Left lung (tissue), 10 donors: ENCODE measurements around the gene SLC14A1. TPM values are rescaled to one million over a fixed set of nuclear protein-coding genes. Genes with fewer than 3 reads are reported as not detected.

Source experiments
- ATAC-seq: fragments of 200-7000 bp; cut with Tn5 transposase; one replicate; pipeline ENCODE4 v1.9.1; 2020; ENCODE audit warnings: moderate library complexity
- DNase-seq, 4 donors: peaks; one replicate each; pipeline ENCODE4 v3.0.0-alpha.2; 2013 to 2020
- H3K27ac ChIP-seq, 2 donors: fragments of 200-600 bp; sonication (generic) in 1 of 2; one replicate each; pipeline versions ENCODE4 v1.5.0 to v1.8.0; 2020 to 2021
- H3K27me3 ChIP-seq, 2 donors: fragments of 200-600 bp; sonication (generic) in 1 of 2; one replicate each; pipeline versions ENCODE4 v1.5.0 to v1.8.0; 2020 to 2021
- H3K36me3 ChIP-seq, 2 donors: fragments of 200-600 bp; sonication (generic) in 1 of 2; one replicate each; pipeline versions ENCODE4 v1.5.0 to v1.8.0; 2020 to 2021
- H3K4me1 ChIP-seq, 2 donors: fragments of 200-600 bp; one replicate each; pipeline ENCODE4 v1.8.0; 2021
- H3K4me3 ChIP-seq, 2 donors: fragments of 200-600 bp; sonication (generic) in 1 of 2; one replicate each; pipeline versions ENCODE4 v1.5.0 to v1.8.0; 2020 to 2021; ENCODE audit warnings: mild to moderate bottlenecking in 1 of 2
- H3K9me3 ChIP-seq, 2 donors: fragments of 200-600 bp; sonication (generic) in 1 of 2; one replicate each; pipeline versions ENCODE4 v1.5.0 to v1.8.0; 2020 to 2021
- CTCF ChIP-seq, 2 donors: fragments of 200-600 bp; sonication (generic) in 1 of 2; IDR thresholded peaks; one replicate each; pipeline versions ENCODE4 v1.5.0 to v1.8.0; 2021; ENCODE audit warnings: antibody characterized with exemption in 2 of 2
- intact Hi-C, 2 donors: fragments of 100-400 bp; cut with DNase I; formaldehyde crosslinking; loops; one replicate each; pipeline versions ENCODE4 v1.11.2 to v1.14.2; 2022
- polyA plus RNA-seq, 6 donors: library from polyadenylated mRNA; unstranded; fragments of 120-200 nt; gene quantifications; one replicate each; pipeline ENCODE4 v1.2.1, GENCODE V29; 2013; ENCODE audit not compliant: insufficient read length in 6 of 6
- total RNA-seq, 2 donors: library from RNA; stranded (reverse); fragmentation: NEBNext Ultra II Directional; extraction: Animal tissue kit (Norgen Biotek cat#: 25700); gene quantifications; one replicate each; pipeline ENCODE4 v1.2.1, GENCODE V29; 2021
- donor health status: DM: no; HTN: yes; CAD: no.
- donor health status: DM: no; HTN: no; CAD: no.

The SLC14A1 gene
- total and polyA plus RNA-seq, 8 donors, result 0.86 to 3.1 (median 1.6) TPM

DNA sequence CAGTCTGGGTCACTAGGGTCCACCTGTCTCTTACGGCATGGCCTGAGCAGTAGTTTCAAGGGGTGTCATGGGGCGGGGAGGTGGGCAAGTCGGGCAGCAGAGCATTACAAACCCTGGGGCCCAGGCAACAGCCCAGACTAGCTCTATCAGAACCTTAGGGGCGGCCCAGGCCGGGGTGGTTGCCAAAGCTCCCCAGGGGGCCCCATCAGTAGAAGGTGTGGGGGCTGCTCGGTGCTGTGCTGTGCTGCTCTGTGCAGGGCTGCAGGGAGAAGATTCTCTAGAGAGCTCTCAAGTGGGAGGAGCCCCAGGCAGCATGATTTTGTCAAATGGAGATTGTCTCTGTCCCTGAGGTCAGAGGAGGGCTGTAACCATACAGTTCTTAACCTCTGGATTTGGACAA, 36.4 kb upstream of the SLC14A1 start:
- no peak for DNase-seq
- TF ChIP-seq CTCF (IDR thresholded peaks at IDR 0.05), result no peak
- intact Hi-C loops, result loop anchor here in 1 of 2 donors (10.0 kb wide), 1 partner anchor 197 kb away; no protein-coding TSS in a partner anchor

DNA sequence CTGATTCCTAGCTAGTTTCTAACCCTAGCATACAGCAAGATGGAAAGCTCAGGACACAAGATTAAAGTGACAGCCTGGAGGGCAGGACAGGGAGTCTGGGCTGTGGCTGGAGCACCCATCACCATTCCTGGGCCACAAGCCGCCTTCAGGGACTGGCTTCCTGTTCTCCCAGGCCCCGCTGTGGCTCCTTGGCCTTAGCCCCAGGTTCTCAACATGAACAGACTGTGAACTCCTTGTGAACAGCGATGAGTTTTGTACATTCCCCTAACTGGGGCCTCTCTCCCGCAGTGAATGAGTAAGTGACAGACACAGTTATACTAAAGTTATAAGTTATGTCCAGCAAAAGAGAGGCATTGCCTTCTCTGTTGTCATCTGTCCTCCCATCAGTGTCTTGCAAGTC, 35.9 kb upstream of the SLC14A1 start:
- intact Hi-C loops, result loop anchor here in 1 of 2 donors (10.0 kb wide), 1 partner anchor 197 kb away; no protein-coding TSS in a partner anchor
- Histone ChIP-seq H3K9me3 (no peaks in the 10 kb centered on the region), H3K36me3 (no peaks in the 10 kb centered on the region), H3K4me3 (no peak overlapping the region), H3K27ac (peak overlapping the region in 1 of 2 donors; percentile 70), H3K4me1 (peaks cover 0 to 26% of the 10 kb centered on the region in 2 donors), H3K27me3 (no peaks in the 10 kb centered on the region)
- no peak for TF ChIP-seq CTCF (IDR thresholded peaks at IDR 0.05)
- ATAC-seq (no peak), DNase-seq (no peak)

More for the DNA sequence above, 36.4 kb upstream of the SLC14A1 start:
- no peaks in the 10 kb centered on the region for H3K36me3 ChIP-seq
- peak overlapping the region in 1 of 2 donors; percentile 70 for H3K27ac ChIP-seq
- no peak overlapping the region for H3K4me3 ChIP-seq
- no peaks in the 10 kb centered on the region for H3K27me3 ChIP-seq
- H3K4me1 ChIP-seq, result peaks cover 0 to 28% of the 10 kb centered on the region in 2 donors
- H3K9me3 ChIP-seq, result no peaks in the 10 kb centered on the region
- peak; percentile 11 for ATAC-seq

GRCh38 chr18:45688833-45689232, 35.1 kb upstream of the SLC14A1 start:
- intact Hi-C loops, result loop anchor here in 1 of 2 donors (10.0 kb wide), 1 partner anchor 196 kb away; no protein-coding TSS in a partner anchor
- no peaks in the 10 kb centered on the region for H3K27me3 ChIP-seq
- H3K36me3 ChIP-seq, result no peaks in the 10 kb centered on the region
- no peaks in the 10 kb centered on the region for H3K9me3 ChIP-seq
- ATAC-seq (no peak), DNase-seq (no peak)
- H3K27ac ChIP-seq, result no peak overlapping the region
- TF ChIP-seq CTCF (IDR thresholded peaks at IDR 0.05), result no peak
- no peak overlapping the region for H3K4me3 ChIP-seq
- peaks cover 0 to 22% of the 10 kb centered on the region in 2 donors for H3K4me1 ChIP-seq

GRCh38 chr18:45689396-45689795, 34.6 kb upstream of the SLC14A1 start:
- H3K4me1 ChIP-seq, result peaks cover 0 to 22% of the 10 kb centered on the region in 2 donors
- H3K4me3 ChIP-seq, result no peak overlapping the region
- H3K36me3 ChIP-seq, result no peaks in the 10 kb centered on the region
- no peak for DNase-seq
- no peak overlapping the region for H3K27ac ChIP-seq
- H3K9me3 ChIP-seq, result no peaks in the 10 kb centered on the region
- H3K27me3 ChIP-seq, result no peaks in the 10 kb centered on the region
- intact Hi-C loops, result loop anchor here in 1 of 2 donors (10.0 kb wide), 1 partner anchor 195 kb away; no protein-coding TSS in a partner anchor
- TF ChIP-seq CTCF (IDR thresholded peaks at IDR 0.05), result no peak
- no peak for ATAC-seq

DNA sequence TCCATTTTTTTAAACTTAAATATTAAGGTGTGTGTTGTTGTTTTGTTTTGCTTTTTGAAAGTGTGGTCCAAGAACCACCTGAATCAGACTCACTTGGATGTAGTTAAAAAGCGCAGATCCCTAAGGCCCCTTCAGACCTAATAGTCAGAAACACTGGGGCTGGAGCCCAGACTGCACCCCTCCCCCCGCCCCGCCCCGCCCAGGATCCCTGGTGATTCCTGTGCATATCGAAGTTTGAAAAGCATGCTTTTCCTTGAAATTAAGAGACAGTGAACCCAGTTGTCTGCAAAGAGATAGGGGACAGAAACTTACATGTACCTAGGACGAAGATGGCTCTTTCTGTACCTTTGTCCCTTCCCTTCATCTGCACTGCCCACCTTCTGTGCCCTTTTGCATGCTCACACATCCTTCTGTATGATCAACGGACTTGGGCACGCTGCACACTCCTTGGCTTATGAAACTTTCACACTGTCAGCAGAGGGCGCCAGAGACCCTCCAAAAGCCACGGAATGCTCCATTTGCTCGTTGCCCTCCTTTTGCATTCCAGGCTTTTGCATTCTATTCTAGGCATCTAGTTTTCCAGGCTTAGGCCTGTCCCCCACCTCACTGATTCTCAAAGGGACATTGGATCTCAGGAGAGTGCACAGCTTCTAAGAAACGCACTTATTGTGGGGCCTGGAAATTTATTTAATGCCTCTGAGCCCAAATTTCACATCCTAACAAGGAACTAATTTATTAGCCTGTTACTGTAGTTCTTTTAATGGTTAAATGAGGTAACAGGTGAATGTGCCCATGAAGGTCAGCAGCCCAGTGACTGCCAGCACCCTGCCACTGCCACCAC, 32.8 kb upstream of the SLC14A1 start:
- intact Hi-C loops, result no loop called here
- ATAC-seq (peak; percentile 95), DNase-seq (peak; percentile 65 to 82 (median 75))
- Histone ChIP-seq H3K4me3 (no peak overlapping the region), H3K27me3 (no peaks in the 10 kb centered on the region), H3K27ac (no peak overlapping the region), H3K9me3 (no peaks in the 10 kb centered on the region), H3K36me3 (no peaks in the 10 kb centered on the region), H3K4me1 (peaks cover 0 to 21% of the 10 kb centered on the region in 2 donors)
- peak; percentile 69 to 80 for TF ChIP-seq CTCF (IDR thresholded peaks at IDR 0.05)
